ENCODE measurements around the gene CTIF.

Gene CTIF

DNA sequence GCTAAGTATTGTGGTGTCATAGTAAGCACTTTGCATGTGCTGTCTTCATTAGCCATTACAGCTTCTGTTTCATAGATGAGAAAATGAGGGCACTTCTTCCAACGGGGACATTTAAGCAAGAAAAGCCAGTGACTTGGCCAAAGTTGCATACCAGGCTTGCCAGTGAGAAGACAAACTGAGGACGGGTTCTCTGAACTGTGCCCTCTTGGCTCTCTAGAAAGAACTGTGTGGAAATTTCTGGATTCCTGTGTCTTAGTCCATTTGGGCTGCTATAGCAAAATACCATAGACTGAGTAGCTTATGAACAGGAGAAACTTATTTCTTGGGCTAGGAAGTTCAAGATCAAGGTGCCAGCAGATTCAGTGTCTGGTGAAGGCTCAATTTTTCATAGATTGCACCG, 13.3 kb downstream of the CTIF start:
- DNase-seq = no peak

DNA sequence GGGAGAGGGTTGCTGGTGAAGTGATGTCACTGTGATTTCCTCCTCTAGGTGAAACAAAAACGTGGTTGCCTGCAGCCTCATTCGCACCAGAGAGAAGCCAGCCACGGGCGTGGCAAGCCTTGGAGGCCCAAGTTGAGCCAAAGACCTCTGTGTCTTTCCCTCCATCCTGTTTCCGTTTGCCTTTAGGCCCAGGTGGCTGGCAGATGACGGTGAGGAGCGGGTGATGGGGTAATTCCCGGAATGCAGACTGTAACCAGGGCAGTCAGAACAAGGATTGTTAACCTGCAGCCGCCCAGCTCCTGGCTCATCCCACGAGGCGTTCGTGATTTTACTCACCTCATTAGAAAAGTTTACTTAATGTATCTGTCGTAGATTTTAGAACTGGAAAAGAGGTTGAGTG, 14.4 kb downstream of the CTIF start:
- no peak for DNase-seq

DNA sequence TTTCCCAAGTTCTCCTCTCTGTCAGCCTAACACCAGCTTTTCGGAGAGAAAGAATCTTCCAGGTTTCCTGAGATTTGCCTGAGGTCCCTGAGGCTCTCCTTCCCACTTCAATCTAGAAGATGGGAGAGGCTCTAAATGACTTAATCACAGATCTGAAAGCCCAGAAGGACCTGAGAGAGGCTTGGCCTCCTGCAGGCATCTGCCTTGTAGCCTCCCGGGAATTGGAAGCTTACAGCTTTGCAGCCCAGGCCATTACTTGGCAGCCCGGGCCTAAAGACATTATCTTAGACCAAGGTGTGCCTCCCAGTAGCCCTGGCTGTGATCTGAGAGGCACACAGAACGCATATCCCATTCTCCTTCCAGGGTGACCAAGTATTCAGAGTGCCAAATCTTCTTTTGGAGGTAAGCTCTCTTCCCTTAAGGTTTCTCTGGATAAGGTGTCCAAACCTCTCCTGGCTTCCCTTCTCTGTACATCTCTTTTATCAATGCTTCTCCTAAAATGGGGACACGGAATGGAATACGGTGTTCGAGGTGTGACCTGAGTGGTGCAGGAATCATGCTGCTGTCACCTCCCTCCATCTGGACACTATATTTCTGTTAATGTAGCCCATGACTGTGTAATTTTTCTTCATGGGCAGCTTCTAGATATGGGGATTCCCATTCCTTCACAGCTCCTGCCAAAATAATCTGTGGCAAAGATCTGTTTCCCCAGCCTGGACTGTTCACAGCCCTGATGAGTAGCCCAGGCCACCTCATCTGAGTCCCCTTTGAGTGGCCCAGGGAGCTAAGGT, 16.0 kb downstream of the CTIF start:
- no peak for DNase-seq

DNA sequence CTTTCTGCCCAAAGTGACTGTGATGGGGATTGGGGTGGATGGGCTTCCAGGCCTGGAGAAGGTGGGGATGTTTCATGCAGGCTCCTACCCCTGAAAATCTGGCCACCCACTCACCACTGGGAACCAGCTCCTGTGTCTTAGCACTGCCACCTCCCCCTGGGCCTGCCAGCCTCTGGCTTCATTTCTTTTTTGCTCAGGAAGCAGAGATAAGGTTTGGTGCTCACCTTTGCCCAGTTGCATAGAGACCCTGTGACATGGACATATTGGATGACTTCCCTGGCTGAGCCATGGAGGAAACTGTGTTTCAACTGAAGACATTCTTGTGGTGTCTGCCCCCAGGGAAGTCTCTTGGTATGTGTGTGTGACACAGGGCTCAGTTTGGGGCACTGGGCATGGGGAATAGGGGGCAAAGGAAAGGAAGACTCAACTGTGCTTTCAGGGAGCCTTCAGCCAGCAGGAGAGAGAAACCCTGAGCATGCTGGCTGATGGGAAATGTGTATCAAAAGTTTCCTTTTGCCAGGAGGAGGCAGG, 16.7 kb downstream of the CTIF start:
- DNase-seq = no peak

DNA sequence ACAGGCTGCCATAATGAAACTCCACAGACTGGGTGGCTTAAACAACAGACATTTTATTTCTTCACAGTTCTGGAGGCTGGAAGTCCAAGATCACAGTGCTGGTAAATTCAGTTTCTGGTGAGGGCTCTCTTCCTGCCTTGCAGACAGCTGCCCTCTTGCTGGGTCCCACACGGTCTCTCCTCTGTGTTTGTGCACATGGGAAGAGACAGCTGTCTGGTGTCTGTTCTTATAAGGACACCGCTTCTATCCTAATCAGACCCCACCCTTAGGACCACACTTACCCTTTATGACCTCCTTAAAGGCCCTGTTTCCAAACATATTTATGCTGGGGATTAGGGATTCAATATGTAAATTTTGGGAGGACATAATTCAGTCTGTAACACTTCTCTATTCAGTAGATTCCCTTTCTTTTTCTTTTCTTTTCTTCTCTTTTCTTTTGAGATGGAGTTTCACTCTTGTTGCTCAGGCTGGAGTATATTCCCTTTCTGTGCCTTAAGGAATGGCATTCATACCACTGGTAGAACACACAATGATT, 18.9 kb downstream of the CTIF start:
- no peak for DNase-seq

DNA sequence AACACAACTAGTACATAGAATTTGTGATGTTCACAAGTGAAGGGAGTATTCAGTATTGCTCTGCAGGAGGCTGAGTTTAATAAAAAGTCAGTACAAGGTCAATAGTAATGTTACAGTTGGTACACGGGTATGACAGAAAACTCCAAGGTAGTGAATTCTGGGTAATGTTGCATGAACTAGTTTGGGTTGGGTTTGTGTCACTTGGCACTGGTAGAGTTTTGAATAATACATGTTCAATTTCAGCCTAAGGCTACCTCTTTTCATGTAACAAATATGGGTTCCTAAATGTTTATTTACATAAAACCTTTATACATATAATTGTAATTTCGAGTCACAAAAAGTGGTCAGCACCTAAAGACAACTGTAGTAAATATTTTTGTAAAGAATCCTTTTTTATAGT, 19.4 kb downstream of the CTIF start:
- no peak for DNase-seq

DNA sequence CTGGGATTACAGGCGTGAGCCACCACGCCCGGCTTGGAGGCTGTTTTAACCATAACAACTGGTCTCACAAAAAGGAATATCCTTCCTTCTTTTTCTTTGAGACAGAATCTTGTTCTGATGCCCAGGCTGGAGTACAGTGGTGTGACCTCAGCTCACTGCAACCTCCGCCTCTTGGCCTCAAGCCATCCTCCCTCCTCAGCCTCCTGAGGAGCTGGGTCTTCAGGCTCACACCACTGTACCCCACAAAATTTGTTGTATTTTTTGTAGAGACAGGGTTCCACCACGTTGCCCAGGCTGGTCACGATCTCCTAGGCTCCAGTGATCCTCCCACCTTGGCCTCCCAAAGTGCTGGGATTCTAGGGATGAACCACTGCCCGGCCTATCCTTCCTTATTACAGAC, 21.7 kb downstream of the CTIF start:
- DNase-seq = no peak

DNA sequence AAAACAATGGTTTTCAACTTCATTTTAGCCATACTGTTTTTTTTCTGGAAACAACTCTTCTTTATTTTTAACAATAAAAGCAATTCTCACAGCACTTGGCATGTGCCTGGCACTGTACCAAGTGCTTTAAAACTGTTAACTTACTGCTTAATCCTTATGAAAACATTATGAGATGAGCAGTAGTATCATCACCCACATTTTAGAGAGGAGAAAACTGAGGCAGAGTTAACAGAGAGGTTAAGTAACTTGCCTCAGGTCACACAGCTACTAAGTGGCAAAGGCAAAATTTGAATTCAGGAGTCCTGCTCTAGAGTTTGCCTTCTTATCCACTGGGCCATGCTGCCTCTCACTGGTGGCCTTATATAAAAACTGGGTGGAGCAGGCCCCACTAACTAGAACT, 23.2 kb downstream of the CTIF start:
- DNase-seq = no peak

DNA sequence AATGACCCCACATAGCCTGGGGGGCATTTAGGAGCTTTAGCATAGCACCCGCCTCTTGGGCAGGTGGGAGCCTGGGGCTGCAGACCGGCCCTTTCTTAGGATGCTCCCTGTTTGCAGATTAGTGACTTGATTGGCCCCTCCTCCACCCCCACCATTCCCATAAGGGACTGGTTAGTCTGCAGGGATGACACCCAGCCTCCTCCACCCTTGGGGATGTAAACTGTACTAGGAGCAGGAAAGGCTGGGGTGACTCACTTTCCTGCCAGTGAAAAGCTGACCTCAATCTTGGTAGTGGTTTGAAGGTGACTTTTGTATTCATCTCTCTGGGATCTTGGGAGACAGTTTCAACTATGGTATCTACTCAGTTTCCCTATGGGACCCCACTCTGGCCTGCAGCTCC, 24.2 kb downstream of the CTIF start:
- DNase-seq = no peak

DNA sequence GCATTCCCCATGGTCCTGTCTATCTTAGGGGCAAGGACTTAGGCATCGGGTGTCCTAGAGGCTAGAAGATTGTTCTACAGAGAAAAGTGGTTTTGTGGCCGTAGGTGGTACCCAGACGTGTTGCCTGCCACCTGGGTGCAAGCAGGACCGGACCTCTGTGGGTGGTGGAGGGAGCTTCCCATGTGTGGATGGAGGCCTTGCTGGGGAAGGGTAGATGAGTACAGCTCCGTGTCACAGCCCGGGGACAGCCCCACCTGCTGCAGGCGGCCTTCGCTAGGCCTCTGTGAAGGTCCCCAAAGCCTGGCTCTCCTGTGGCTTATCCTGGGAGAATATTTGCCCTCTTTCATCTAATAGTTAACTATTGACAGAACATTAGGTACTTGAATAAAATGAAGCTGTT, 25.3 kb downstream of the CTIF start:
- DNase-seq = no peak

DNA sequence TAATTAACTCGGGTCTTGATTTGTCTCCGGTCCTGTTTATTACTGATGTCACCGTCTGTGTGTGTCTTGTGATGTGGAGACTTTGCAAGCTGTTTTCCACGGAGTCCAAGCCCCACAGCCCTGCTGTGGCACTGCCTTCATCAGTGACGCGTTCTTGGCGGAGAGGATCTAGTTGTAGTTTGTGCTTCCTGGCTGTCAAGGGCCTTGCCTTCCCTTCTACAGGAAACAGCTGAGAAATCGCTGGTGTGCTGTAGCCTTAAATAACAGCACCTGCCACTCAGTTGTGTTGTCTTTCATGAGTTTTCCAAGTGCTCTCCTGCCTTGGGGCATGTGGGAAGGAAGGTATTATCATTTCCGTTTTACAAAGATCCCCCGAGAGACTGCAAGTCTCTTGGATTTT, 26.3 kb downstream of the CTIF start:
- no peak for DNase-seq

DNA sequence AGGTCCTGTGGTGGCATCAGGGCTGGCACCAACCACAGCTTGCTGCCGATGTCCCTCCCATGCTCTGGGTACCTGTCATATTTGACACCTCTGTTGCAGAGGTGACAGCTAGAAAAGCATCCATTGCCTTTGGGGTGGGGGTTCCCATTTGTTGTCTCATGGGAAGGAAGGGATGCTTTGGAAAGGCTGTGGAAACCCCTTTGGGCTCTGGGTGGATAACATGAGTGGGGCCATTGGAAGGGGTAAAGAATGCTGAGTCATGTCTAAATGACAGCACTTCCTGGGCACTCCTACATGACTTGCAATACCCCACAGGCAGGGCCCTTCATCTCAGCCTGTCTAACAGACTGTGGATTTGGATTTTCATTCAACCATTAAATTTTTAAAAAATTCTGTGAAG, 27.8 kb downstream of the CTIF start:
- DNase-seq = no peak

DNA sequence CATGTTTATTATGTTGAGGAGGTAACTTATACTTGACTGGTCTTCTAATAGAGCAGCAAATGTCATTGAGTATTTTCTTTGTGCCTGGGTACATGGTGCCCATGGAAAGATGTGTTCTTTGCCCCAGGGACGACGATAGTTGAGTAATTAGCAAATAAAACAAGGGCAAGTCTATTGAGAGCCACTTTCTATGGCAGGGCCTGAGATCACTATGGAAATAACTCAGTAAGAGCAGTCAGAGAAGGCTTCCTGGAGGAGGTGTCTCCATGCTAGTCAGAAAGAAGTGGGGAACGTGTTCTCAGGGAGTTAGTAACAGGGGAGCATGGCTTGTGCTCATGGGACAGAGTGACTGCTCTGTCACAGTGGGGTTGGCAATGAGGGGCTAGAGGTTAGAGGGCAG, 28.6 kb downstream of the CTIF start:
- DNase-seq = no peak

DNA sequence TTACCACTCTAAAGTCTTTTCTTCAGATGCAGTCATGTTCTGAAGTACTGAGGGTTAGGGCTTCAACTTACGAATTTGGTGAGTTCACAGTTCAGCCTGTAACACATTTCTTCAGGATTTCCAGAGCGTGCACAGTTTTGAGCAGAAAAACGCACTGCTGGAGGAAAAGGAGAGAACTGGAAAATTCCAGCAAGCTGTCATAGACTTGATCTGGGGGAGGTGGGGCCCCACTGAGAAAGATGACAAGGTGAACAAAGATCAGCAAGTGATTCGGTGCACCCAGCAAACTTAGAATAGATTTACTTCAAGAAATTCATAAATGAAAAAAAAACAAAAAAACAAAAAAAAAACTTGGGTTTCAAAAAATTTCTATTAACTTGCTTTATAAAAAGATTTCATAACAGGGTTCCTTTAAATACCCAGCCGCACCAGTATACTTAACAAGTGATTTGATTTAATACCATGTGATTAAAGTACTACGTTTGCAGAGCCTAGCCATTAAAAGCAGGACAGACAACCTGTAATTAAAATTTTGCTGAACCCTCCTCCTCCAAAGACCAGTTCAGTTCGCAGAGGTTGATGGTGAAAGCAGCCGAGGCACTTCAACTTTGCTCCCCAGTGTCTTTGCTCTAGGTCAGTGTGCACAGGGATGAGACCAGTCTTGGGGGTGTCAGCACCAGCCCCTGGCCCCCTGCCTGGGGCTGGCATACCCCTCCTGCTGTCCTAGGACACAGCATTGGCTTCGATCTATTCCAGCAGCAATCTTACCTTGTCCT, 30.5 kb downstream of the CTIF start:
- no peak for DNase-seq

DNA sequence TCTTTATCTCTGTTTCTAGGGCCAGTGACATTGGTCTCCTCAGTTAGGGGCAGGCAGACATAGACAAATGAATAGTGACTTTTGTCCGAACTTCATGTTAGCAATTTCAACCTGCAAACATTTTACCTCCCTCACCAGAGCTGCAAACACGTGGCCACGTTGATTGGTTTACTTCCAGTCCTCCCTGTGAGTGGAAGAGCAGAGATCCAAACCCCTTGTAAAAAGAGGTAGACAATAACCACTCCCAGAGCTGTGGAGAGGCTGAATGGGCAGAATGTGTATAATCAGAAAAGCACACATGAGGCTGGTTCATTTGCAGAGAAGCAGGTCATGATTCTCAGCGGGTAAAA, 31.1 kb downstream of the CTIF start:
- DNase-seq = no peak

DNA sequence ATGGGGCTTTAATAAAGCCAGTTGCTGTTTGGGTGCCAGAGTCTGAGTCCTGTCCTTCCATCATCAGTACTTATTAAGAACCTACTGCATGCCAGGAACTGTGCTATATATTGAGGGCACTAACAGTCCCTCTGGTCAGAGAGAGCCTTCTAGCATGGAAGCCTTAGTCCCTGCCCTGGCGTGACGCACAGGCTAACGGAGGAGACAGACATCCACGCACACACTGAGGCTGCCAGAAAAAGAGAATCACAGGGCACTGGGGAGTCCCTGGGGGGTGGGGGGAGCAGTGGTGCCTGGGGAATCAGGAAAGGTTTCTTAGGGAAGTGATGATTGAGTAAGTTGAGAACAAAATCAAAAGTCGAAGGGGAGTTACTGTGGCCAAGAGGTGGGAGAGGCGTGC, 31.5 kb downstream of the CTIF start:
- DNase-seq = no peak

DNA sequence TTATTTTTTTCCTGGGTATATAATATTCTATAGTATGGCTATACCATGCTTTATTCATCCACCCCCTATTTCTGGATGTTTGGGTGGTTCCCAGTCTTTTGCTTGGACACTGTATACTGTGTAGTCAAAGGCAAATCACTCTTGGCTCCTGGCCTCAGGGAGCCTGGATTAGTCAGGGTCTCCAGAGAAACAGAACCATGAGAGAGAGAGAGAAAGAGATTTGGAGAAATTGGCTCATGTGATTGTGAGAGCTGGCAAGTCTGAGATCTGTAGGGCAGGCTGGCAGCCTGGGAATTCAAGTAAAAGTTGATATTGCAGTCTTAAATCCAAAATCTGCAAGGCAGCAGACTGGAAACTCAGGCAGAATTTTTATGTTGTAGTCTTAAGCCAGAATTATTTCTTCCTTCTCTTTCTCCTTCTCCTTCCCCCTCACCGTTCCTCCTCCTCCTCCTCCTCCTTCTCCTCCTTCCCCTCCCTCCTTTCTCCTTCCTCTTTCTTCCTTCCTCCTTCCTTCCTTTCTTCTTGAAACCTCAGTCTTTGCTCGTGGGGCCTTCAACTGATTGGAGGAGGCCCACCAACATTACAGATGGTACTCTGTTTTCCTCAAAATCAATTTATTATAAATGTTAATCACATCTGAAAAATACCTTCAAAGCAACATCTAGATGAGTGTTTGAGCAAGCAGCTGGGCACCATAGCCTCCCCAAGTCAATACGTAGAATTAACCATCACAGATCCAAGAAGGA, 33.0 kb downstream of the CTIF start:
- no peak for DNase-seq

DNA sequence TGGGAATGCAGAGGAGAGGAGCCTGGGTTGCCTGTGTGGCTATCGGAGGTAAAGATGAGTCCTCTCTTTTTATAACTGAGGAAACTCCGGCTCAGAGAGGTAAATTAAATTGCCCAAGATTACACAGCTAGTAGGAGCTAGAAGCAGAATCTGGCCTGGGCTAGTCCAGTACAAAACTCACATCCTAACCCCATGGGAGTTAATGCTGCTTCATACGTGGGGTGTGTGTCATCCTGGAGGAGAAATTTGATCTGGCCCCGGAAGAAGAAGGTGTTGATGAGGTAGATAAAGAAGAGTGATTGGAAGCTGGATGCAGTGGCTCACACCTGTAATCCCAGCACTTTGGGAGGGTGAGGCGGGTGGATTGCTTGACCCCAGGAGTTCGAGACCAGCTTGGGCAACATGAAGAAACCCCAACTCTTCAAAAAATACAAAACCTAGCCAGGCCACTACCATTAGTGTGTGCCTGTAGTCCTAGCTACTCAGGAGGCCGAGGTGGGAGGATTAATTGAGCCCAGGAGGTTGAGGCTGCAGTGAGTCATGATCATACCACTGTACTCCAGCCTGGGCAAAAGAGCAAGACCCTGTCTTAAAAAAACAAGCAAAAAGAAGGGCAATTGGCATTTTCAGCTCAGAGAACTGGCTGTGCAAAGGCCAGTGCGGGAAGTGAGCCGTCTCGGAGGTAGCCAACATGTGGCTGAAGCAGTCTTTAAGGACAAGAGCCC, 33.7 kb downstream of the CTIF start:
- DNase-seq = no peak

DNA sequence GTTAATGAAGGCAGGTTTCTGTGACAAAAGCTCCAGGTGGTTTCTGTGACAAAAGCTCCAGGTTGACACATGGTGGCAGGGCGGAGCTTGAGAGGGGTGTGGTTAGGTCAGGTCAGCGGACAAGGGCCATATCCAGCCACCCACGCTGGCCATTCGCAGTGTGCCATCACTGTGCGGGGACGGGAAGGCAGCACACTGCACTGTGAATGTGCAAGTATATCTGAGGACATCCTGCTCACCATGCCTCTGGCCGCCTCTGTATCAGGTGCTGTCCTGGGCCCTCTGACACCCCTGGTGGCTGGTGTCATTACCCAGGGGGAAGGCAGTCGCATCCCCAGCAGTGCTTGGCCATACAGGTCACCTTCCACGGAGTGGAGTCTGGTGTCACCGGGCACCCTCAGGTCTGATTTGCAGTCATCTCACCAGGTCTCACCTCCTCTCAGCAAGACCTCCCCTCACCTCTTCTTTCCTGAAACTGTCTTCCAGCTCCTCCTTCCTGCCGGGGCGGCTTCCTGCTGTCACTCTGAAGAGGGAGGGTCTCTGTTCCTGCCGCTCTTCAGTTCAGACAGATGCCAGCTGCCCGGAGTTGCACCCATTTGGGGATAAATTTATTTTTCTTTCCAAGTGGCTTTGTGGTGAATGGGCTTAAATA, 34.9 kb downstream of the CTIF start:
- no peak for DNase-seq

DNA sequence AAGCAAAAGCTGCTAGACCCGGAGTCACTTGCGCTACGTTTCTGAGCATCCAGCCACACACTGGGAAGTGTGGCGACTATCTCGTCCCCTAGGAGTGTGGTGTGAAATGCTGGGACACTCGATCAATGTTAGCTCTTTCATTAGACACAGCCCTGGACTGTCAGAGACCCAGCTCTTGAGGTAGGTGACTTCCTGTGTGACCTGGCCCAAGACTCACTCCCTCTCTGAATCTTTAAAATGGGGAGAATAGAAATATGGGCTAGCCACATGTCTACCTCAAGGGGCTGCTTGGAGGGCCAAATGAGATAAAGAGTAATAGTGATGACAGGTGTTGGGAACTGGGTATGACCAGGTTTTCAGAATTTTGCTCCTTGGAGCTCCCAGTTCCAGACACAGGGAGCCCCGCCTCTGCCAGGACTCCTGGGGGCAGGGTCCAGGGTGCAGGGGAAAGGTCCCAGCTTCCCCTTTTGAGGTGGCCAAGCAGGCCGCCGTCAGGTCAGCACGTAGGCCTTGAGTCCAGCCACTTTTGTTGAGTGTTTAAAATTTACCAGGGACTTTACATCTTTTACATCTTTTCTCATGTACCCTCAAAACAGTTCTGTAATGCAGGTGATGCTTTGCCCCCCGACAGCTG, 36.0 kb downstream of the CTIF start:
- no peak for DNase-seq

DNA sequence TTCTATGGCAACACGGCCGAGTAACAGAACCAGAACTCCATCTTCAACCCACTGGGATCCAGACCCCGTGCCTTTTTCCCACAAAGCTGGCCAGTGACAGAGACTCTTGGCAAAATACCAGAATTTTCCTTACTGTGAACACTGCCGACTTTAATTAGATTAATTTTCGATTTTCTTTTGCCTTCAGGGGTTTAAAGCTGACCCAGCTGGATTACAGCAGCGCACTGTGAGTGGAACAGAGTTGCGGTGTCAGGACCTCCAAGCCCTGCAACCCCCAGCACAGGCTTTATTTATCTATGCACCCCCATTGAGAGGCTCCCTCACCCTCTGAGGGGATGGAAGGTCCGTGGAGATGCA, 36.4 kb downstream of the CTIF start:
- DNase-seq = no peak

Data from activated gamma-delta T cell treated with Interleukin-2 at 50 U/mL for 16 hours (primary cell).